ENCODE data around the gene SSPN. TPM values are rescaled to one million over a fixed set of nuclear protein-coding genes. Genes with fewer than 3 reads are reported as not detected.

The SSPN gene
- total RNA-seq, 1 donor from 2014 or later = 6.3 TPM

DNA sequence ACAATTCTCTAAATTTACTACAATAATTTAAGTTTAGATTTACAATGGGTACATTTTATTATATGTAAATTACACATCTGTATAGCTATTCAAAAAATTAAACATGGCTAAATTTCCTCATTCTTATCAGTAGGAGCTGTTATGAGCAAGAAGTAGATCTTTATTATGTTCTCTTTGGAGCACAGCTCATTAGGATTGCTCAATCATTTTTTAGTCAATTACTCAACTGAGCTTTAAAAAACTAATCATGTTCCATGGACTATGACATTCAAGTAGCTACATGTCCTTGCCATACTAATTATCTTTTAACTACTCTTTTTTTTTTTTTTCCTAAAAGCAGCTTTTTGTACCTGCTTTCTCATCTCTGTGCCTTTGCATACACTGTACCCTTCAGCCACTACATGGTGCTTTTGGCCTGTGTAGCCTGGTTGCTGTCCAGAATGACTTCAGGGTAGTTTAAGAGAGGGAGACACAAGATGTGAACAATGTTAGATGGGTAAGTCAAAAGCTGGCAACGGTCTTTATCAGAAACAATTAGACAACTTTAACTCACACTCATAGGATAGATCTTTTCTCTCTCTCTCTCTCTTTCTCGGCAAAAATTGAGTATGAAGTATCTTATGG lies 69.0 kb downstream of the SSPN start:
- FAIRE-seq = no peak
- no peak overlapping the region for H3K27ac ChIP-seq (ENCODE audit: low read depth, low read length)

GRCh38 chr12:26265606-26266005 lies 70.2 kb downstream of the SSPN start:
- Histone ChIP-seq H3K4me3 (ENCODE audit: insufficient read depth, low read depth, low read length) (no peak overlapping the region), H3K4me1 (ENCODE audit: insufficient read depth, low read length) (no peaks in the 10 kb centered on the region), H3K79me2 (ENCODE audit: insufficient read depth, low read length) (no peaks in the 10 kb centered on the region), H2AFZ (ENCODE audit: low read depth, low read length) (no peak overlapping the region), H3K27ac (ENCODE audit: low read depth, low read length) (no peak overlapping the region), H3K36me3 (ENCODE audit: insufficient read depth, low read length) (no peaks in the 10 kb centered on the region), H4K20me1 (ENCODE audit: insufficient read depth, low read length) (no peaks in the 10 kb centered on the region), H3K27me3 (ENCODE audit: insufficient read depth, low read length) (no peaks in the 10 kb centered on the region), H3K9me3 (ENCODE audit: insufficient read depth, low read depth, low read length) (no peaks in the 10 kb centered on the region), H3K4me2 (ENCODE audit: low read length) (no peak overlapping the region), H3K9ac (ENCODE audit: low read length) (no peak overlapping the region)
- Mint-ChIP-seq H3K27ac (ENCODE audit: unreplicated experiment) (no peak overlapping the region), H3K4me3 (ENCODE audit: unreplicated experiment) (no peak overlapping the region), H3K27me3 (ENCODE audit: low read depth, unreplicated experiment) (no peaks in the 10 kb centered on the region), H3K36me3 (ENCODE audit: low read depth, unreplicated experiment) (no peaks in the 10 kb centered on the region), H3K4me1 (ENCODE audit: low read depth, unreplicated experiment) (no peaks in the 10 kb centered on the region), H3K9me3 (ENCODE audit: unreplicated experiment) (peaks cover 2% of the 10 kb centered on the region)
- no peak for TF ChIP-seq EZH2 (IDR thresholded peaks at IDR 0.05; ENCODE audit: insufficient read depth, low read length)
- TF ChIP-seq, protein P1, sequence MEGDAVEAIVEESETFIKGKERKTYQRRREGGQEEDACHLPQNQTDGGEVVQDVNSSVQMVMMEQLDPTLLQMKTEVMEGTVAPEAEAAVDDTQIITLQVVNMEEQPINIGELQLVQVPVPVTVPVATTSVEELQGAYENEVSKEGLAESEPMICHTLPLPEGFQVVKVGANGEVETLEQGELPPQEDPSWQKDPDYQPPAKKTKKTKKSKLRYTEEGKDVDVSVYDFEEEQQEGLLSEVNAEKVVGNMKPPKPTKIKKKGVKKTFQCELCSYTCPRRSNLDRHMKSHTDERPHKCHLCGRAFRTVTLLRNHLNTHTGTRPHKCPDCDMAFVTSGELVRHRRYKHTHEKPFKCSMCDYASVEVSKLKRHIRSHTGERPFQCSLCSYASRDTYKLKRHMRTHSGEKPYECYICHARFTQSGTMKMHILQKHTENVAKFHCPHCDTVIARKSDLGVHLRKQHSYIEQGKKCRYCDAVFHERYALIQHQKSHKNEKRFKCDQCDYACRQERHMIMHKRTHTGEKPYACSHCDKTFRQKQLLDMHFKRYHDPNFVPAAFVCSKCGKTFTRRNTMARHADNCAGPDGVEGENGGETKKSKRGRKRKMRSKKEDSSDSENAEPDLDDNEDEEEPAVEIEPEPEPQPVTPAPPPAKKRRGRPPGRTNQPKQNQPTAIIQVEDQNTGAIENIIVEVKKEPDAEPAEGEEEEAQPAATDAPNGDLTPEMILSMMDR (IDR thresholded peaks at IDR 0.05; ENCODE audit: insufficient read depth, low read depth, low read length) = no peak
- DNase-seq (ENCODE audit: low read depth) = no peak
- FAIRE-seq = no peak

More for the DNA sequence above, 69.0 kb downstream of the SSPN start:
- Histone ChIP-seq H2AFZ (ENCODE audit: low read depth, low read length) (no peak overlapping the region), H3K36me3 (ENCODE audit: insufficient read depth, low read length) (no peaks in the 10 kb centered on the region), H3K9ac (ENCODE audit: low read length) (no peak overlapping the region), H3K27me3 (ENCODE audit: insufficient read depth, low read length) (no peaks in the 10 kb centered on the region), H4K20me1 (ENCODE audit: insufficient read depth, low read length) (no peaks in the 10 kb centered on the region), H3K9me3 (ENCODE audit: insufficient read depth, low read depth, low read length) (no peaks in the 10 kb centered on the region), H3K79me2 (ENCODE audit: insufficient read depth, low read length) (no peaks in the 10 kb centered on the region), H3K4me2 (ENCODE audit: low read length) (no peak overlapping the region), H3K4me1 (ENCODE audit: insufficient read depth, low read length) (no peaks in the 10 kb centered on the region), H3K4me3 (ENCODE audit: insufficient read depth, low read depth, low read length) (no peak overlapping the region)
- no peaks in the 10 kb centered on the region for H3K4me1 Mint-ChIP-seq (ENCODE audit: low read depth, unreplicated experiment)
- H3K27me3 Mint-ChIP-seq (ENCODE audit: low read depth, unreplicated experiment) = no peaks in the 10 kb centered on the region
- no peaks in the 10 kb centered on the region for H3K36me3 Mint-ChIP-seq (ENCODE audit: low read depth, unreplicated experiment)
- peaks cover 2% of the 10 kb centered on the region for H3K9me3 Mint-ChIP-seq (ENCODE audit: unreplicated experiment)
- no peak for DNase-seq (ENCODE audit: low read depth)
- no peak overlapping the region for H3K27ac Mint-ChIP-seq (ENCODE audit: unreplicated experiment)
- TF ChIP-seq, protein P1 (IDR thresholded peaks at IDR 0.05; ENCODE audit: insufficient read depth, low read depth, low read length) = no peak
- TF ChIP-seq EZH2 (IDR thresholded peaks at IDR 0.05; ENCODE audit: insufficient read depth, low read length) = no peak
- H3K4me3 Mint-ChIP-seq (ENCODE audit: unreplicated experiment) = no peak overlapping the region

- Histone ChIP-seq H3K4me1 (ENCODE audit: insufficient read depth, low read length) (peaks cover 13% of the 10 kb centered on the region), H3K27ac (ENCODE audit: low read depth, low read length) (no peak overlapping the region), H3K9ac (ENCODE audit: low read length) (no peak overlapping the region), H3K9me3 (ENCODE audit: insufficient read depth, low read depth, low read length) (no peaks in the 10 kb centered on the region), H3K4me3 (ENCODE audit: insufficient read depth, low read depth, low read length) (no peak overlapping the region), H3K27me3 (ENCODE audit: insufficient read depth, low read length) (no peaks in the 10 kb centered on the region), H2AFZ (ENCODE audit: low read depth, low read length) (no peak overlapping the region), H4K20me1 (ENCODE audit: insufficient read depth, low read length) (no peaks in the 10 kb centered on the region), H3K36me3 (ENCODE audit: insufficient read depth, low read length) (no peaks in the 10 kb centered on the region), H3K4me2 (ENCODE audit: low read length) (no peak overlapping the region), H3K79me2 (ENCODE audit: insufficient read depth, low read length) (no peaks in the 10 kb centered on the region)
- Mint-ChIP-seq H3K27ac (ENCODE audit: unreplicated experiment) (no peak overlapping the region), H3K4me3 (ENCODE audit: unreplicated experiment) (no peak overlapping the region), H3K9me3 (ENCODE audit: unreplicated experiment) (peaks cover 2% of the 10 kb centered on the region), H3K27me3 (ENCODE audit: low read depth, unreplicated experiment) (no peaks in the 10 kb centered on the region), H3K4me1 (ENCODE audit: low read depth, unreplicated experiment) (peaks cover 10% of the 10 kb centered on the region), H3K36me3 (ENCODE audit: low read depth, unreplicated experiment) (no peaks in the 10 kb centered on the region)
- TF ChIP-seq, protein P1 (IDR thresholded peaks at IDR 0.05; ENCODE audit: insufficient read depth, low read depth, low read length) = no peak
- no peak for TF ChIP-seq EZH2 (IDR thresholded peaks at IDR 0.05; ENCODE audit: insufficient read depth, low read length)
- DNase-seq (ENCODE audit: low read depth) = no peak
- no peak for FAIRE-seq
Measured at GRCh38 chr12:26266881-26267280, 71.5 kb downstream of the SSPN start.
